ENCODE measurements around the gene PGRMC1.

DNA sequence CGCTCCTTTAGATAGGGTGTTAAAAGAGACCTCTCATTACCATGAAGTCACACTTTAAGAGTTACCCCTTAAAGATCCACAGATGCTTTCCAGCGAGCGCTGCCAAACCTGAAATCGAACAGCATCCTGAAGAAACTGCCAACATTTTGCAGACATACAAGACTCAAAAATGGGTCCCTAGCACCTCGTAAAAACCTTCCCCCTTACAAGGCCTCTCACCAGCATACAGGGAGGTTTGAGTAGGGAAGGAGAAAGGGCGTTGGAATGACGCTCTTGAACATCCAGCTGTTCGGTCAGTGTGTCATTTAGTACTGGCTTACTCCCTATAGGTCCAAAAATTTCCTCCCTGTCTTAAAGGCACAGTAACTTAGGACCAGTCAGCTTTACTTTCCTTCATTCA, 45.3 kb upstream of the PGRMC1 start:
- TF ChIP-seq, protein P1, sequence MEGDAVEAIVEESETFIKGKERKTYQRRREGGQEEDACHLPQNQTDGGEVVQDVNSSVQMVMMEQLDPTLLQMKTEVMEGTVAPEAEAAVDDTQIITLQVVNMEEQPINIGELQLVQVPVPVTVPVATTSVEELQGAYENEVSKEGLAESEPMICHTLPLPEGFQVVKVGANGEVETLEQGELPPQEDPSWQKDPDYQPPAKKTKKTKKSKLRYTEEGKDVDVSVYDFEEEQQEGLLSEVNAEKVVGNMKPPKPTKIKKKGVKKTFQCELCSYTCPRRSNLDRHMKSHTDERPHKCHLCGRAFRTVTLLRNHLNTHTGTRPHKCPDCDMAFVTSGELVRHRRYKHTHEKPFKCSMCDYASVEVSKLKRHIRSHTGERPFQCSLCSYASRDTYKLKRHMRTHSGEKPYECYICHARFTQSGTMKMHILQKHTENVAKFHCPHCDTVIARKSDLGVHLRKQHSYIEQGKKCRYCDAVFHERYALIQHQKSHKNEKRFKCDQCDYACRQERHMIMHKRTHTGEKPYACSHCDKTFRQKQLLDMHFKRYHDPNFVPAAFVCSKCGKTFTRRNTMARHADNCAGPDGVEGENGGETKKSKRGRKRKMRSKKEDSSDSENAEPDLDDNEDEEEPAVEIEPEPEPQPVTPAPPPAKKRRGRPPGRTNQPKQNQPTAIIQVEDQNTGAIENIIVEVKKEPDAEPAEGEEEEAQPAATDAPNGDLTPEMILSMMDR (IDR thresholded peaks at IDR 0.05) = no peak
- no peak for TF ChIP-seq POLR2A (IDR thresholded peaks at IDR 0.05)
- TF ChIP-seq EP300 (IDR thresholded peaks at IDR 0.05) = no peak
- TF ChIP-seq POLR2AphosphoS5 (IDR thresholded peaks at IDR 0.05) = no peak
